ENCODE measurements around the gene SSTR5.
A peak's percentile ranks its signal among the peaks of the same experiment; 100 is the strongest.
"Not testable (repeated sequence)": the region's sequence is repeated elsewhere in the genome, so short reads cannot be mapped to it uniquely, and the experiment has no call there.

The SSTR5 gene

DNA sequence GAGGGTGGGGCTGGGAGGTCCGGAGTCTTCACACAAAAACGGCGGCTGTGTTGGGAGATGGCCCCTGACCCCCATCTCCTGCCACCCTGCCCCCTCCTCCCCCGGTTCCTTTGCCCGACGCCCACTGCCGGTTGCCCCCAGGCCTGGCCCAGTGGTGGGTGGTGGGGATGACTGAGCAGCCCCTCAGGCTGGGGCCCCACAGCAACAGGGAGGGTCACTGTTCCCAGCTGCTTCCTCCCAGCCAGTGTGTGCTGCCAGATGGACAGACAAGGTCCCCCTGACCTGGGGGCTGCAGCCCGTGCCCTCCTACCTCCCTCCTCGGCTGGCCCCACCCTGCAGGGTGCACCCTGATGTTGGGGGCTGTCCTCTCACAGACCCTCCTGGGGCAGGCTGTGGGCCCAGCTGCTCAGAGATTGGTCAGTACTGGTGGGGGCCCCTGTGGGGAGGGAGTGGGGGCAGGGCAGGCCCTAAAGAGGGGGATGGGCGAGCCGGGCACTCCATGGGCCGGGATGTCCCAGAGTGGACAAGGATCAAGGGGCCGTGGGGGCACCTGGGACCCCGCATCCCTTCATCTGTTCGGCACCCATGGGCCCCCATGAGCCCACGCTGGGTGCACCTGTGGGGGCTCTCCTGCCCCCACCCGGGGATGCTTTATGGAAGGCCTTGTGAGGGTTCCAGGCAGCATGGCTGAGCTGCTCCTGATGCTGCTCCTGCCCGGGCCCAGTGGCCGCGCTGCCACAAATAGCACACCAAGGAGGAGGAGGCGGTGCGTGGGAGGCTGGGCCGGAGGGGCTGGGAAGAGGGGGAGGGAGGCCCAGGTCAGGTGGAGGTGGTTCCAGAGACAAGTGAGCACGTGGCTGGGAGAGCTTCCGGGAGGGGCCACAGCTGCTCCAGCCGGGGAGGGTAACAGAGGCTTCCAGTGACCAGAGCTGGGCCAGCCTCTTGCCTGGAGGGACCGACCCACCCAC lies 18.4 kb downstream of the SSTR5 start:
- DNase-seq (ENCODE audit: low spot score): no peak

DNA sequence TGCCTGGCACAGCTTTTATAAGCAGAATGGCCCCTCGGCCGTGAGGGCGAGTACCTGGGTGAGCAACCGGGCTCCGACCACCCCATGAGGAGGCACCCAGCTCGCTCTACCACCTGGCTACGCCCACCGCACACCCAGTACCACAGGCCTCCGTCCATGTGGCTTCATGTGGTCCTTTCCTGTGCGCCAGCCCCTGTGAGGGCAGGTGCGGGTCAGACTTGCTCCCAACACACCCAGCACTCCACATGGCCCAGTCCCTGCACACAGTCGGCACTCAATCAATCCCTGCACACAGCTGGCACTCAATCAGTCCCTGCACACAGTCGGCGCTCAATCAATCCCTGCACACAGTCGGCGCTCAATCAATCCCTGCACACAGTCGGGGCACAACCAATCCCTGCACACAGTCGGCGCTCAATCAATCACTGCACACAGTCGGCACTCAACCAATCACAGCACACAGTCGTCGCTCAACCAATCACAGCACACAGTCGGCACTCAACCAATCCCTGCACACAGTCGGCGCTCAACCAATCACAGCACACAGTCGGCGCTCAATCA lies 19.5 kb downstream of the SSTR5 start:
- no peak for DNase-seq (ENCODE audit: low spot score)

DNA sequence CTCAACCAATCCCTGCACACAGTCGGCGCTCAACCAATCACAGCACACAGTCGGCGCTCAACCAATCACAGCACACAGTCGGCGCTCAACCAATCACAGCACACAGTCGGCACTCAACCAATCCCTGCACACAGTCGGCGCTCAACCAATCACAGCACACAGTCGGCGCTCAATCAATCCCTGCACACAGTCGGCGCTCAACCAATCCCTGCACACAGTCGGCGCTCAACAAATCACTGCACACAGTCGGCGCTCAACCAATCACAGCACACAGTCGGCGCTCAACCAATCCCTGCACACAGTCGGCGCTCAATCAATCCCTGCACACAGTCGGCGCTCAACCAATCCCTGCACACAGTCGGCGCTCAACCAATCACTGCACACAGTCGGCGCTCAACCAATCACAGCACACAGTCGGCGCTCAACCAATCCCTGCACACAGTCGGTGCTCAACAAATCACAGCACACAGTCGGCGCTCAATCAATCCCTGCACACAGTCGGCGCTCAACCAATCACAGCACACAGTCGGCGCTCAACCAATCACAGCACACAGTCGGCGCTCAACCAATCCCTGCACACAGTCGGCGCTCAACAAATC lies 20.2 kb downstream of the SSTR5 start:
- DNase-seq (ENCODE audit: low spot score): not testable (repeated sequence)

DNA sequence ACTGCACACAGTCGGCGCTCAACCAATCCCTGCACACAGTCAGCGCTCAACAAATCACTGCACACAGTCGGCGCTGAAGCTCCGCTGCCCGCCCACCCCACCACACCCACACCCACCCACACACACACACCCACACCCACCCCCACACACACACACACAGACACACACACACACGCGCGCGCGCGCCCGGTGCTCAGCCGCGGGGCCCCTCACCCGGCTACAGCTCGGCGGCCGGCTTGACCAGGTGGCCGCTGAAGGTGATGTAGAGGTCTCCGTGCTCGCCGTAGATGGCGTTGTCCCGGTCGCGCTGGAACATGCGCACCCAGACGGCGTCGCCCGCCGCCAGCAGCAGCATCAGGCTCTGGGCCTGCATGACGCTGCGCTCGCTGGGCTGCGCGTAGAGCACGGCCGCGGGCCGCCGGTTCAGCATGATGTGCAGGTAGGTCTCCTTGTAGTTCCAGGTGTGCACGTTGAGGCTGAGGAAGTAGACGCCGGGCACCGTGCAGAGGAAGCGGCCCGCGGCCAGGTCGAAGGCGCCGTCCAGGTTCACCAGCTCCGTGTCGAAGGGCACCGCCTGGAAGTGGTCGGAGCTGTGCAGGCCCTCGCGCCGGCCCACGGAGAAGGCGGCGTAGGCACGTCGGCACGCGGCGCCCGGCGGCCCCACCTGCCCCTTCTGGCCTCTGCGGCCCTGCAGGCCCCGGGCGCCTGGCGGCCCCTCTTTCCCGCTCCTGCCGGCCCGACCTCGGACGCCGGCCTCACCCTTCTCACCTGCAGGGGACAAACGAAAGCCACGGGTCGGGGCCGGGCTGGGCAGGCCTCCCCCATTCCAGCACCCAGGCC lies 21.0 kb downstream of the SSTR5 start:
- peak; percentile 79 for DNase-seq (ENCODE audit: low spot score)

DNA sequence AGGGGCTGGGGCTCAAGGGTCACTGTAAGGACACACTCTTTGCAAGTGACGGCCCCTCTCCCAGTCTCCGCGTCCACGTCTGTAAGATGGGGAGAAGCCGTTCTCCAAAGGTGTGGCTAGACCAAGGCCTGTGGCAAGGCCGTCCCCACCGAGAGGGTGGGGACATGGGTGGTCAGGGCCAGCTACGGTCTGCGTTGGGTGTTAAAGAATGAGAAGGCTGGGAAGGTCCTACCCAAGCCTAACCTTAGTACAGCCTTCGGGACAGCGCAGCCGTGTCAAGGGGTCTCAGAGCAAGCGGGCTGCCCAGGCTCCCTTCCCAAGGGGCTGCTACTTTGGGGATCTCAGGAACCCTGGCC lies 21.6 kb downstream of the SSTR5 start:
- DNase-seq (ENCODE audit: low spot score): no peak

DNA sequence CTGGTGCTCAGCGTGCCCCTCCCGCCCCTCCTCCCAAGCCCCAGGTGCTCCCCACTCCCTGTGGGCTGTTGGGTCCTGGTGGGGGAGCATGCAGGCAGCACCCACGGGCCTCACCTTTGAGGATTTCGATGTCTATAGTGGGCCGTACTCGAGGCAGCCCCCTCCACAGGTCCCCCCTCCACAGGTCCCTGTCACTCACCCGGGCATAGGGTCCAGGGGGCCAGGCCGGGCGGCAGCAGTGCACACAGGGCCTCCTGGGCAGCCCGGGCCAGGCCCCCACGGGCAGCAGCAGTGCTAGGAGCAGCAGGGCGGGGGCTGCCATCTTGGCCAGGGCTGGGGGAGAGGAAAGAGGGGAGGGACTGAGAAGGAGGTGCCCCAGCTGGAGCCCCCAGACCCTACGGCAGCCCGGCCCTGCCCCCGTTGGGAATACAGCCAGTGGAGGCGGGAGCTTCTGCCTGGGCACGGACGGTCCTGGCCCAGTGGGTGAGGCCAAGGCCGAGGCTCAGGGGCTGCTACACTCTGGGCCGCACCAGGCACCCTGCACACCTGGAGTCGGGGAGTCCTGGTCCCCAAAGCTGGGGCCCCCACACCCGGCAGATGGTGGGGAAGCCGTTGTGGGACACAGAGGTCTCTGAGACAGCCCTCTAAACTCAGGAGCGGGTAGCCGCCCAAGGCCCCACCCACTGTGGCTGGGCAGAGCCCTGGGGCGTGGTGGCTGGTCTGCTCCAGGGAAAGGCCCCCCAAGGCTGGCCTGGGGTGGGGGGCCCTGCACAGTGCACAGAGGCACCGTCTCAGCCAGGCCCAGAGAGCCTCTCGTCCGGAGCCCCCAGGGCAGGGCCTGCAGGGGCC lies 22.3 kb downstream of the SSTR5 start:
- DNase-seq (ENCODE audit: low spot score): no peak

DNA sequence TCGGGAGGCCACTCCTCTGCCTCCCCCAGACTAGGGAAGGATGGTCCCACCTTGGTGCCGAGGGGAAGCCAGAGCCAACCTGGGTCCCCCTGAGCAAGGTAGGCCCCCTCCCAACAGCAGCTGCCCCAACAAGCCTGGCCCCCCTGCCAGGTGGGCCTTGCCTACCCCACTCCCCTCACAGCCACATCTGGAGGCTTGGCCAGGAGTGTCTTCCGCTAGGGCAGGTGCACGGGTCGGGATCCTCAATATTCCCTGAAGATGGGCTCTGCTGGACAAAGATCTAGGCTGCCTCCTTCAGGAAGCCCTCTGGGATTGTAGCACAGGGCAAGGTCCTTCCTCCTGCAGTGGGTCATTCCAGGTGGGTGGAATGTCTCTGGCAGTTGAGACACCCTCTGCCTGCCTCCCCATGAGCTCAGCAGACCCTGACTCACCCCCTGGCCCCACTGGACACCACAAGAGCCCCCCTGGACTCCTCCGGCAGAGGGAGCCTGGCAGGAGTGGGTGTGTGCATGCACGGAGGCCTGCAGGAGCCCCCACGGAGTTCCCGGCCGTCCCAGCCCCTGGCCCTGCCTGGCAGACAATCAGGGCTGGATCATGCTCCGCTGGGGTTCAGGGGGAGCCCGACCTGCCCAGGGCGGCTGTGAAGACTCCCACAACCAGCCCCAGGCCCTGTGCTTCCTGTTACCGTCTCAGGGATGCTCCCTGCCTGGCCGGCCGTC lies 23.1 kb downstream of the SSTR5 start:
- no peak for DNase-seq (ENCODE audit: low spot score)

DNA sequence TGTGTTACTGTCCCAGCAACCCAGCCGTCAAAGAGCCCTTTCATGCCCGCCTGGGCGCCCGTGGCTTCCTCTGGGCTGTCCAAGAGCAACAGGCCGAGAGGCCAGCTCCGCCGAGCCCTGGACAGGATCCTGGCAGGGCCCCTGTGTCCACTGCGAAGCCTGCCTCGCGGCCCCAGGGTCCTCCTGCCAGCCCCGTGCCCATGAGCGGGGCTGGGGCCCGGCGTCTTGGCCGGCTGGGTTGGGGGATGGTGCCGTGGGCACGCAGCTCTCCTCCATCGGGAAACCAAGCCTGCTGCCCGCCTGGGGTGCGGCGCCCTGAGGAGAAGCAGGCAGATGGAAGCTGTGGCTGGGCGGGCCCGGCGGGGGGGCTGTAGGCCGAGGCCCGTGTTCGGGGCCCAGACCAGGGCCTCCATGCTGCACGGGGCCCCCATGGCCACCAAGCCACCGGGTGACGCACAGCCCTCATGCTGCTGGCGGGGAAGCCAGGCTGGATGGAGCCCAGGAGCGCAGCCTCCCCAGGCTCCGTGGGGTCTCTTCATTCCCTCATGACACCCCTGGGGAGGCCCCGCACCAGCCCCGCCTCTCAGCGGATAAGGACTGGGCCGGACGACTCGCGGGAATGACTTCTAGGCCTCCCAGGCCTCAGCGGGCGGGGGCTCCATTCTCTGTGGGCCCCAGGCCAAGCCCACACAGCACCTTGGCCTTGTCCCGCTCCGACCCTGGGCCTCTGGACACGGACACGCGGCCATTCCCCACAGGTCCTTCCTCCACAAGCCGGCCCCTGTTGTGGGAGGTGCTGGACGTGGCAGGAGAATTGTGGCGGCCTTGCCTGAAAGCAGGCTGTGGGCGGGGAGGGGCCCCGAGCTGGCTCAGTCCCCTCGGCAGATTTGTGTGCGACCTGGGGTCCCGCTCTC lies 23.9 kb downstream of the SSTR5 start, which contains the start of gene C1QTNF8:
Gene C1QTNF8, minus strand, starts transcription at position 76 of the 914 bp plus-strand sequence. CDS start 1,322 bp downstream, outside the sequence.
- no peak for DNase-seq (ENCODE audit: low spot score)

DNA sequence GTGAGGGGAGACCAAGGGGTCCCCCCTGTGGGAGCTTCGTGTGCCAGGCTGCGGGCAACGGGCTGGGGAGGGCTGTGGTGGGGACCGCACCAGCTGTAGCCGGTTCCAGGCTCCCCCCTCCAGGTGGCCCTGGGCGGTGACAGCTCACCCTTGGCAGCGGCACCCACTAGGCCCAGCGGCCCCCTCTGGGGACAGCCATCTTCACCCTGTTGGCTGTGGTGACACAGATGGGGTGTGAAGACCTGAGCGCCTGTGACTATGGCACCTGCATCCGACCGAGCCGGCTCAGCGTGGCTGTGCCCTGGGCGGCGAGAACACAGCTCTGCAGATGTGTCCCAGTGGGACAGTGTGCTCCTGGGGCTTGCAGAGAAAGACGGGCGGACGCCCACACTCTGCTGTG lies 24.6 kb downstream of the SSTR5 start:
- no peak for DNase-seq (ENCODE audit: low spot score)

DNA sequence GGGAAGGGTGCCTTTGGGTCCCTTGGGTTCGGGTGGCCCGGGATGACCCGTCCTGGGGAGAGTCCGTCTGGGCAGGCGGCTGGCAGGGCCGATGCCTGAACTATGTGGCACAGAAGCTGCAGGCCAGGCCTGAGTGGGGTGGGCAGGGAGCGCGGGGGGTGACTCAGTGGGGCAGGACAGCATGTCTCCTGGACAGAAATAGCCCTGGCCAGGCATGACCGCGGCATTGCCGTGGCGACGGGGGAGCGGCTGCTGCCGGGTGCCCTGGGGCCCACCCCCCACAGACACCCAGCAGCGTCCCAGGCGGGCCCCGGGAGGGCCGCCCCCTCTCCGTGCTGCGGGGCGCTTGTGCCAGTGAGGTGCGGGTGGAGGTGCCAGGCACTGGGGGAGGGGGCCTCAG lies 25.3 kb downstream of the SSTR5 start:
- no peak for DNase-seq (ENCODE audit: low spot score)

DNA sequence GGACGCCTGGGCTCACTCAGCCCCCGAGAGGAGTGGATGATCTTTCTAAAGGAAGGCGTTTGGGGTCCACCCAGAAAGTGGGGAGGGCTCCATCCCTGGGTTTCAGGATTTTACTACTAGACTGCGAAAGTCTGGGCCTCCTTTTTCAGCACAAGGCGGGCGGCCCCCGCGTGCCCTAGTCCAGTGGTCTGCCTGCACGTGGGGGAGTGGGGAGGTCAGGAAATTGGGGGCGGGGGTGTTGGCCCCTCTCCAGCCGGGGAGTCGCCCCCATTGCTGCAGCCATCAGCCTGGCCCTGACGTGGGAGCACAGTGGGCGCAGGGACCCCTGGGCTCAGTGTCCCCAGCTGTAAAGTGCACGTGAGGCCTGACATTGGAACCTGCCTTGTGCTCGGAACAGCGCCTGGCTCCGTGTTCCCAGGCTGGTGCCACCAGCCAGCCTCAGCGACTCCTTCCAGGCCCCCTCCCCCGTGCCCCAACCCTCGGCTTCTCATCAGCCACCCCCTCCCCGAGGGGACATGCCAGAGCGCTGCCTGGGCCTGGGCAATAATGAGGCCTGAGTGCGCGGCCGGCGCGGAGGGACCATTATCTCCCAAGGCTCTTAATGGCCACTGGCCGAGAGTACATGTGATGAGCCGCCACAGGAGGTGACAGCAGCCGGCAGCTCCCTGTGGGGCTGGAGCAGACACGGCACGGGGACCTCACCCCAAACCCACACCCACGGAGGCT lies 25.9 kb downstream of the SSTR5 start:
- no peak for DNase-seq (ENCODE audit: low spot score)

DNA sequence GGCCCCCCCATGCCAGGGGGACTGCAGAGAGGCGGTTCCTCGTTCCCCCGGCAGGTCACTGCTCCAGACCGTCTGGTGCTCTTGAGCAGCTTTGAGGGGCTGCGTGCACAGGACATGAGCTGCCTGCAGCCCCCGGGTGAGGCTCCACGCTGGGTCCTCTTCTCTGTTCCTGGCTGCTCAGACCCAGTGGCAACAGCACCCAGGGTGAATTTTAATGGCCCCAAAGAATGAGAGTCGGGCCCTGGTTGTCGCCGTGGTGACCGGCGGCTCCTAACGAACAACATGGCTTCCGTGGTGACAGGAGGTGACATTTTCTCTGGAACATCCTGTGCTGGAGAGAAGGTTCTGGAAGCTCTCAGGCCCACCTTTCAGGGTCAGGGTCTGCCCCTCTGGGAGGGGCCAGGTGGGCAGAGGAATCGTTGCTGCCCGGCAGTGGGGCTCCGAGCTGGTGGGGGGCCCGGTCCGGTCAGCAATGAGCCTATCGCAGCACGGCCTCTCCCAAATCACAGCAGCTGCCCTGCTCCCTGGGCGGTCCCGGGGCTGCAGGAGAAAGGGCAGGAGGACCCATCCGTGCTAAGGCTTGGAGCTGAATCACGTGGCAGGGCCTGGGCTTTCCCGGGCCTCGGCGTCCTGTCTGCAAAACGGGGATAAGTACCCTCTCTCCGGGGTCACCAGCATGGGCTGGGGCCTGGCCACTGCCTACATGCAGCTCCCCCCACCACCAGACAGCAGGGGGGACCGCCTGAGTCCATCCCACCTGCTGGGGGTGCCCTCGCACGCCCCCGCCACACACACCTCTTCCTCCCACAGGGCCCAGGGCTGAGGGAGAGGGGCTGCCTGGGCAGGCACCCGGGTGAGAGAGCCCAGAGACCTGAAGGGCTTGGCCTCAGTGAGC lies 26.9 kb downstream of the SSTR5 start:
- no peak for DNase-seq (ENCODE audit: low spot score)

DNA sequence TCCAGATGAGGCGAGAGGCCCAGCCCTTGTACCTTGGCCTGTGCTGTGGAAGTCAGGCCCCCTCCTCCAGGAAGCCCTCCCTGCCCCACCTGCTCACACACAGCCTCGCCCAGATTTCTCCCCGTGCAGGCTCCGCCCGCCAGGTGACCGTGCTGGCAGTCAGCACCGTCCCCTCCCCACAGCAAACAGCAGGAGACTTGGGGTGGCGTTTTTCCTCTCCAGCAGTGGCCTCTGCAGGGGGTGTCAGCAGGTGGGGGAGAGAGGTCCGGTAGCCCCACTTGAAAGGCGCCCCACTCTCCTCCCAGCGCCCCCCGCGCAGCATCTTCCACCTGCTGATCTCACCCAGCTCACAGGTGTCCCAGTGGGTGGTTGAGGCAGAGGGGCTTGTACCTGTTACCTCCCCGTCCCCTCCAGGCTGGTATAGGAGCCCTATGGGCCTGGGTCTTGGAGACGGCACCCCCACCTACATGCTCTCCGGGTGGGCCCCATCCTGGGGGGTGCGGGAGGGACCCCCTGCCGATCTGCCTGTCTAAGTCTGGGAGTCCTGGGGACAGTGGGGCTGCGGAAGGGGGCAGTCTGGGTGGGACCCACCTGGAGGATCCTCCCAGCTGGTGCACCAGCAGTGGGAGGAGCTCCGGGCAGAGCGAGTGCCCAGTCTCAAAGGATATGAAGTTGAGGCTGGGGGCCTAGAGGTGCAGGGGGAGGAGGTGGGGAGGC lies 27.7 kb downstream of the SSTR5 start:
- no peak for DNase-seq (ENCODE audit: low spot score)

DNA sequence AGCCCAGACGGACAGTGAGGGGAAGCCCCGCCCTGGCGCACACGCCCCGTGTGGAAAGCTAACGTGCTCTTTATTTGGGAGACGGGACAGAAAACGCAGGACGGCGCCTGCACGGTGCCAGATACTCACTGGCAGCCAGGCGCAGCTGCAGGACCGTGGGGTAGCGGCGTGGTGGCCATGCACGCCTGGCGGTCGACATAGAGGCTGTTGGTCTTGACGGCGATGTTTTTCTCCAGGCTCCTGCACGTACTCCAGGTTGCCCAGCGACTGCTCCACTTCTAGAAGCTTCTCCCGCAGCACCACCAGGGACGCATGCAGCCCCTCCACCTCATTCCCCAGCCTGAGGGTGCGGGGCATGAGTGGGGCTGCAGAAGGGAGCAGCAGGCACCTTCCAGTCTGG lies 28.6 kb downstream of the SSTR5 start:
- no peak for DNase-seq (ENCODE audit: low spot score)

DNA sequence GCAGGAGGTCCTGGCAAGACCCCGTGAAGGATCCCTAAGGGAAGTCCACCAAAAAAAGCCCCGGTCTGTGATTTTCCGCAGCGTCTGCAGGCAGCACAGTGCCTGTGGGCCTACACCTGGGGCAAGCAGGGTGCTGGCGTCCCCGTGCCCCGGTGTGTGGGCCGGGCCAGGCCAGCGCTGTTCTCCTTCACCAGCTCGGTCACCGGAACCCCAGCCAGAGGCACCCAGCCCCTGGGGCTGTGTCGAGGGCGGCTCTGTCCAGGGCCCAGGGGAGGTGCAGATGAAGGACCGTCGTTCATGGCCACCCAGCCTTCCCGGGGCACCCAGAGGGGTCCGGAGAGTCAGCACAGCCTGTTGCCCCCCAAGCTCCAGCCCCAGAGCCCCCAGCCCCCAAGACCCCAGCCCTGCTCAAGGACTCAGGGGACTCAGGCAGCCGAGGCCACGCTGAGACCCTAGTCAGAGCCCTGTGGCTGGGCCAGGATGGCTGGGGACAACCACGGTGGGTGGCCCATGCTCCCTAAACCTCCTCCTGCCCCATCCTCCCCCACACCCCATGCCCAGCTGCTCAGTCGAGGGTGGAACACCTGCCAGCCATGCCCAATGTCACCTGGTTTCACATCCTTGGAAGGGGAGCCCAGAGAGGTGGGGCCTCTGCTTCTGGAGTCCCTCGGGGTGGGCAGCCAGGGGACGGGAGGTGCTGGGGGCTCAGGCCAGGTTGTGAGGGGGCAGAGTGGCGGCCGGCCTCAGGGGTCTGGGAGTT lies 29.2 kb downstream of the SSTR5 start:
- no peak for DNase-seq (ENCODE audit: low spot score)

DNA sequence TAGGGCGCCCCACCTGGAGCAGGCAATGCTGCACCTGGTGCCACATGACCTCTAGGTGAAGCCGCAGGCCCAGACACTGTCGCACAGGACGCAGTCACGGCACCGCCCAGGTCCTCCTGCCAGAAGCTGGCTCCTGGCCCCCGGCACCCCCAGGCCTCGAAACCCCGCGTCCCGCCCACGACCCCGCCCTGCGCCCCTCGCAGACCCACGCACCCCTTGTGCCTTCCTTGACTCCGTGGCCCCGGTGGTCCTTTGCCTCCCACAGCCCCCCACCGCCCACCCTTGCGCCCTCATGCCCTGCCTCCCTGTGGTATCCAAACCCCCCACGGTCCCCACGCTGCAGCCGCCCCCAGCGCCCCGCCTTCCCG lies 29.8 kb downstream of the SSTR5 start:
- no peak for DNase-seq (ENCODE audit: low spot score)

Measured in SW480 (cell line).